Common myeloid progenitor, CD34-positive (primary cell): Measurements from ENCODE around the gene SDK1.

Source experiments
- CTCF ChIA-PET: fragments of 350-600 bp; sonication (Branson Sonifier 250); formaldehyde crosslinking; loops from one replicate; lab custom pipeline; 2021; ENCODE audit warnings: antibody characterized with exemption; lab: Charles Lee
- POLR2A ChIA-PET: fragments of 350-600 bp; sonication (Branson Sonifier 250); formaldehyde crosslinking; loops from one replicate; lab custom pipeline; 2021; ENCODE audit warnings: antibody characterized with exemption; lab: Charles Lee
- DNase-seq, 3 donors: peaks; one replicate each; pipeline versions ENCODE4 v3.0.0 to v3.0.0-alpha.2; 2013
- H3K27ac ChIP-seq, 2 experiments: 1 replicate in 1 of 2; 2 replicates in 1 of 2; pipeline ENCODE4 v1.7.0; 2013; ENCODE audit warnings: inconsistent platforms in 2 of 2, low read length in 2 of 2, mild to moderate bottlenecking in 2 of 2, low read depth in 1 of 2, moderate library complexity in 1 of 2; ENCODE audit not compliant: severe bottlenecking in 2 of 2, insufficient read depth in 1 of 2, poor library complexity in 1 of 2
- H3K27me3 ChIP-seq, 5 experiments: replicated peaks in 2 of 5; 1 replicate in 3 of 5; 2 replicates in 2 of 5; pipeline versions ENCODE4 v1.6.1 to v1.7.0; 2013; ENCODE audit warnings: low read length in 4 of 5, mild to moderate bottlenecking in 2 of 5, moderate library complexity in 2 of 5, inconsistent platforms in 1 of 5; ENCODE audit not compliant: insufficient read depth in 5 of 5, control insufficient read depth in 4 of 5
- H3K36me3 ChIP-seq, 4 experiments: 1 replicate in 2 of 4; 2 replicates in 2 of 4; pipeline versions ENCODE4 v1.6.1 to v1.7.0; 2013; ENCODE audit warnings: low read length in 3 of 4, control low read depth in 1 of 4, mild to moderate bottlenecking in 1 of 4; ENCODE audit not compliant: control insufficient read depth in 4 of 4, insufficient read depth in 4 of 4
- H3K4me1 ChIP-seq, 4 experiments: 1 replicate in 3 of 4; 2 replicates in 1 of 4; pipeline versions ENCODE4 v1.6.1 to v1.7.1; 2013; ENCODE audit warnings: low read length in 3 of 4, mild to moderate bottlenecking in 3 of 4, control low read depth in 1 of 4, inconsistent platforms in 1 of 4, moderate library complexity in 1 of 4; ENCODE audit not compliant: control insufficient read depth in 4 of 4, insufficient read depth in 4 of 4; ENCODE audit errors: control extremely low read depth in 1 of 4
- H3K4me3 ChIP-seq, 7 experiments: 1 replicate in 4 of 7; 2 replicates in 3 of 7; pipeline versions ENCODE4 v1.5.1 to v1.7.0; 2013; ENCODE audit warnings: mild to moderate bottlenecking in 7 of 7, low read length in 6 of 7, moderate library complexity in 6 of 7, inconsistent platforms in 2 of 7, low read depth in 2 of 7, control low read depth in 1 of 7; ENCODE audit not compliant: insufficient read depth in 4 of 7, control insufficient read depth in 1 of 7; ENCODE audit errors: extremely low read depth in 1 of 7
- H3K9me3 ChIP-seq, 5 experiments: 1 replicate in 4 of 5; 2 replicates in 1 of 5; pipeline versions ENCODE4 v1.6.1 to v1.7.1; 2013; ENCODE audit warnings: low read length in 4 of 5, mild to moderate bottlenecking in 2 of 5, inconsistent platforms in 1 of 5, low read depth in 1 of 5, moderate library complexity in 1 of 5; ENCODE audit not compliant: control insufficient read depth in 4 of 5, insufficient read depth in 2 of 5; ENCODE audit errors: control extremely low read depth in 1 of 5
- WGBS: methylation state at CpG from one replicate; pipeline ENCODE4 v1.1.5; 2013; ENCODE audit not compliant: insufficient coverage; 5-methylcytosine and 5-hydroxymethylcytosine counted together

Gene SDK1

GRCh38 chr7:3953946-3954345 is 652.9 kb downstream of the SDK1 start:
- H3K9me3 ChIP-seq, result peaks cover 0 to 4% (median 0%) of the 10 kb centered on the region in 5 experiments
- no peak for DNase-seq
- H3K27me3 ChIP-seq, result peaks cover 0 to 2% (median 0%) of the 10 kb centered on the region in 5 experiments
- H3K36me3 ChIP-seq, result no peaks in the 10 kb centered on the region
- no CpG with 5 or more reads among the region's 7 CpGs for WGBS
- ChIA-PET CTCF (no interaction called here), POLR2A (no interaction called here)
- H3K27ac ChIP-seq, result no peak overlapping the region
- no peaks in the 10 kb centered on the region for H3K4me1 ChIP-seq
- H3K4me3 ChIP-seq, result no peak overlapping the region

DNA sequence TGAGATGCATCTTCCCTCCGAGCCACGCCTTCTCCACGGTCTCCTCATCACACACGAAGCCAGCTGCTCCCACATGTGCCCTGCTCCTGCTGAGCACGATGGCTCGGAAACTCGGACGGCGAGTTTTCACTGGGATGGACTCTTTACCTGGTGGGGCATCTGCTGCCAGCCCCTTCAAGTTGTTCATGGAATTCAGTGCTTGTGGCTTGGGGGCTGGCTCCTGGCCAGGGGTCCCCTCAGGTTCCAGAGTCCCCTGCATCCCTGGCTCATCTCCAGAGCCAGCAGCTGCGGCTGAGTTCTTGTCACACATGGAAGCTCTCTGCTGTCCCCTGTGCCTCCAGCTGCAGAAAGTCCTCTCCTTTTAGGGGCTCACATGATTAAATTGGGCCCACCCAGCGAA is 654.0 kb downstream of the SDK1 start:
- Histone ChIP-seq H3K27me3 (peaks cover 0 to 2% (median 0%) of the 10 kb centered on the region in 5 experiments), H3K27ac (no peak overlapping the region), H3K36me3 (no peaks in the 10 kb centered on the region), H3K9me3 (peaks cover 0 to 4% (median 0%) of the 10 kb centered on the region in 5 experiments), H3K4me1 (no peaks in the 10 kb centered on the region), H3K4me3 (no peak overlapping the region)
- no peak for DNase-seq
- WGBS, result 95% methylated on average over 11 of the region's 11 CpGs
- ChIA-PET CTCF (no interaction called here), POLR2A (no interaction called here)

DNA sequence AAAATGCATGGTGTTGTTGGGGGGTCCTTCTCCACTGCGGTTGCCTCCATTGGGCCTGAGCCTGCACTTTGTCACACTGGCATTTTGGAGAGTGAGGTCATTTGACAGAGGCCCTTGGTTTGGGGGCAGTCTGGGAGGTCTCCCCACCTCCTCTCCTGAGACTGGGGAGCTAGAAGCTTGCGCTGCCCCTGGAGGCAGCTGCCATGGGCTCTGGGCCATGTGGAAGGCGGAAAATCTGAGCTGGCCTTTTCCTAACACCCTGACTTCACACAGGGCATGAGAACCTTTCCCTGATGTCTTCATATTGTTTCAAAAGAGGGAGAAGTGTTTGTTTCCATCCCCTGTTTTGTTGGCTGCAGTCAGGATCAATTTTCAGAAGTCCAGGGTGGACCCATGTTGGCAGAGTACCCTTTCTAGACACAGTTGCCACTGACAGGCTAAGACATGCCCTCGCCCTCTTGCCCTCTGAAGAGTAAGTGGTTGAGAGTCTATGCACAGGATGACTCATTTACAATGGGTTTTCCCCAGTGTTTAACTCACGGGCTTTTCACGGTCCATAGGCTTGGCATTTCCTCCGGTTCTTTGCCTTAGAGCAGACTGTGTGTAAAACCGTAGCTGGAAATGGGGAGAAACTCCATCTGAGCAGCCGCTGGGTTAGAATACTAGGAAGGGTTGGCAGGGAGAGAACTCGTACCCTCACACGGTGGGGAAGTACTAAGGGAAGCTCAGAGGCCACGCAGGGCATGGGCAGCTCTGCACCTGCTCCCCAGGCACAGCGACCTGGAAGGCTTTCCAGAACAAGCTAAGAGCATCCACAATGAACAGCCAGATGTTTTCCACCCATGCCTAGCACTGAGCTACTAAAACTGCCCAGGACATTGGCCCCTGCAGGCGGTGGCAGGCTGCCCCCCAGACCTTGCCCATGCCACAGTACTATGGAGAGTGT is 655.0 kb downstream of the SDK1 start:
- ChIA-PET POLR2A (no interaction called here), CTCF (no interaction called here)
- peaks cover 0 to 4% (median 0%) of the 10 kb centered on the region in 5 experiments for H3K9me3 ChIP-seq
- WGBS, result 90% methylated on average over 12 of the region's 14 CpGs
- no peaks in the 10 kb centered on the region for H3K4me1 ChIP-seq
- no peaks in the 10 kb centered on the region for H3K36me3 ChIP-seq
- no peak overlapping the region for H3K27ac ChIP-seq
- DNase-seq, result no peak
- H3K27me3 ChIP-seq, result peaks cover 0 to 2% (median 0%) of the 10 kb centered on the region in 5 experiments
- no peak overlapping the region for H3K4me3 ChIP-seq

DNA sequence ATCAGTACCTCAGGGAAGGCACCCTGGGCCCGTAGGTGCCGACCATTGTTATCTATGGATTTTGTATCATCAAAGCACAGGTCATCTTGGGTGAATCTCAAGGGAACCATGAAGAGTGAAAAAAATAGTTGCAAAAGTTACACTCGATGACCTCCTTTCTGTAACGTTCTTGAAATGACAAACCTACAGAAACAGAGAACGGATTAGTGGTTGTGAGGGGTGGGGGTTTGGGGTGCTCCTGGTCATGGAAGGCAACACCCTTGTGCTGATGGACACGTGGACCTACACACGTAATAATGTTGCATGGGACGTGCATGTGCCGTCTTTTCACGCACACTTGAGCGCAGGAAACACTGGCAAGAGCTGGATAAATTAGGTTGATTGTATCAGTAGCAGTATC is 655.9 kb downstream of the SDK1 start:
- DNase-seq, result no peak
- Histone ChIP-seq H3K27me3 (peaks cover 0 to 2% (median 0%) of the 10 kb centered on the region in 5 experiments), H3K9me3 (peaks cover 0 to 8% (median 1%) of the 10 kb centered on the region in 5 experiments), H3K36me3 (no peaks in the 10 kb centered on the region), H3K4me3 (no peak overlapping the region), H3K27ac (no peak overlapping the region), H3K4me1 (no peaks in the 10 kb centered on the region)
- ChIA-PET POLR2A (no interaction called here), CTCF (no interaction called here)
- 92% methylated on average over 10 of the region's 11 CpGs for WGBS

GRCh38 chr7:3957472-3958108 is 656.5 kb downstream of the SDK1 start:
- Histone ChIP-seq H3K9me3 (peaks cover 0 to 8% (median 5%) of the 10 kb centered on the region in 5 experiments), H3K27me3 (peaks cover 0 to 2% (median 0%) of the 10 kb centered on the region in 5 experiments), H3K36me3 (no peaks in the 10 kb centered on the region), H3K4me3 (no peak overlapping the region), H3K27ac (no peak overlapping the region), H3K4me1 (no peaks in the 10 kb centered on the region)
- DNase-seq, result no peak
- ChIA-PET CTCF (no interaction called here), POLR2A (no interaction called here)
- 86% methylated on average over 4 of the region's 8 CpGs for WGBS

- Histone ChIP-seq H3K4me1 (no peaks in the 10 kb centered on the region), H3K27me3 (peaks cover 0 to 2% (median 0%) of the 10 kb centered on the region in 5 experiments), H3K9me3 (peaks cover 0 to 8% (median 5%) of the 10 kb centered on the region in 5 experiments), H3K36me3 (no peaks in the 10 kb centered on the region), H3K4me3 (no peak overlapping the region), H3K27ac (no peak overlapping the region)
- POLR2A ChIA-PET, result no interaction called here
- DNase-seq, result no peak
- 100% methylated on average over 1 of the region's 5 CpGs for WGBS
- CTCF ChIA-PET, result no interaction called here
Observed at GRCh38 chr7:3958109-3958483, 657.0 kb downstream of the SDK1 start.

GRCh38 chr7:3959364-3959763 is 658.3 kb downstream of the SDK1 start:
- 100% methylated on average over 6 of the region's 6 CpGs for WGBS
- ChIA-PET POLR2A (no interaction called here), CTCF (interaction anchor here (1.3 kb wide), 1 partner anchor 23 kb away, joined by 3 read pairs; no protein-coding TSS in a partner anchor)
- no peak overlapping the region for H3K27ac ChIP-seq
- H3K27me3 ChIP-seq, result peaks cover 0 to 2% (median 0%) of the 10 kb centered on the region in 5 experiments
- no peak overlapping the region for H3K4me3 ChIP-seq
- no peak for DNase-seq
- H3K9me3 ChIP-seq, result peaks cover 0 to 8% (median 5%) of the 10 kb centered on the region in 5 experiments
- H3K36me3 ChIP-seq, result no peaks in the 10 kb centered on the region
- no peaks in the 10 kb centered on the region for H3K4me1 ChIP-seq
